GM12891 (cell line): ENCODE measurements around the gene TEX51.

Source experiments
- DNase-seq: peaks from one replicate; pipeline ENCODE4 v3.0.0; 2011; ENCODE audit warnings: low spot score; ENCODE audit not compliant: insufficient read length
- FAIRE-seq: peaks from 2 replicates; lab custom pipeline; 2011; peaks lifted over from hg19 to GRCh38; lab: Jason Lieb, UNC
- PAX5 ChIP-seq: IDR thresholded peaks from 2 replicates; pipeline ENCODE4 v1.6.1; 2011; ENCODE audit warnings: low read length, moderate library complexity, mild to moderate bottlenecking; ENCODE audit not compliant: insufficient read depth, severe bottlenecking
- POLR2A ChIP-seq: IDR thresholded peaks from 2 replicates; pipeline ENCODE4 v1.6.1; 2011; ENCODE audit warnings: low read depth, low read length, control low read depth
- POLR2AphosphoS5 ChIP-seq: IDR thresholded peaks from 2 replicates; pipeline ENCODE4 v1.6.1; 2011; ENCODE audit warnings: low read depth, low read length, control low read depth
- POU2F2 ChIP-seq: IDR thresholded peaks from 2 replicates; pipeline ENCODE4 v1.6.1; 2011; ENCODE audit warnings: low read depth, mild to moderate bottlenecking, control low read depth, low read length, moderate library complexity
- SPI1 ChIP-seq: IDR thresholded peaks from 2 replicates; pipeline ENCODE4 v1.6.1; 2011; ENCODE audit warnings: low read depth, low read length, control low read depth
- TAF1 ChIP-seq: IDR thresholded peaks from 2 replicates; pipeline ENCODE4 v1.6.1; 2011; ENCODE audit warnings: low read depth, low read length, control low read depth

TEX51 gene

DNA sequence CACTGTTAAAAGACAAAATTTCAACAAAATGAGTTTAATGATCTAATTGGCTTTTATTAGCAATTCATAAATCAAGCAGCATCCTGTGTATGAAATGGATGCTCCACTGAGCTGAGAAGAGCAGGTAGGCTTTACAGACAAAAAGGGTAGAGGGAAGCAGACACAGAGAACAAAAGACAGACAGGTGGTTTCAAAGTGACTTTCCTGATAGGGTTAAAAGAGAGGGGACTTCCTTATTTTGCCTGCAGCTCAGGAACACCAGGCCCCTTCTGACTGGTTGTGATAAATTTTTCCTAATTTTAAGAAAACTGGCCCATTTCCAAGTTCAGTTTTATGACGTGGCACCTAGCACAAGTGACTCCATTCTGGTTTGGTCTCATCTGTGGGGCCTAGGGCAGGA, 11.9 kb downstream of the TEX51 start:
- TF ChIP-seq POLR2AphosphoS5 = no peak
- no peak for TF ChIP-seq TAF1
- TF ChIP-seq SPI1 = no peak
- TF ChIP-seq POU2F2 = no peak
- no peak for TF ChIP-seq PAX5
- TF ChIP-seq POLR2A = no peak
- no peak for DNase-seq

DNA sequence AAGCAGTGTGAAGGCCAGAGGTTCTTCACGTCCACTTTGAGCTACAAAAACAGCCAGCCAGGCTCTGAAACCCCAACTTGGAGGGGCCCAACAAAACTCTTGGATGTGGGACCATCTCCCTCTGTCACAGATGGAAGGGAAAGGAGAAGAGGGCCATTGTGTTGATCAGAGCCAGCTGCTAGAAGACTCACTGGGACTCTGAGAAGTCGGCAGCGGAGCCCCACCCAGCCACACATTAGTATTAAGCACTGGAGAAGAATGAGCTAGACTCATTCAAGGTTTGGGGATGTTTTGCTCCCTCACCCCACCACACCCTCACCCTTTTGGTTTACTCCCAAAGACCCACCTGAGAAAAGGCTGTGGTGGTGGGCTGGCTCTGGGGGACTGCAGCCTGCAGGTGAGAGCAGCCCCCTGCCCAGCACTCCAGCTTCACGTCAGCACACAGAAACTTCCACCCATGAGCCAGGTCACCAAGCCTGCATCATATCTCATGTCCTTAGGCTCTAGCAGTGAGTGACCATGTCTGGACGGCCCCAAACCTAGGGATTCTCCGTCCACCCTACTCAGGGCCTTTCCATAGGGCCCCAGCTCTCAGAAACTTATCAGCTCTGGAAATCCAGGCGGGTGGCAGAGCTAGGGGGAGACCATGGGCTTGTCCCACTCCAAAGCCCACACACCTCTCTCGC, 12.6 kb downstream of the TEX51 start:
- TF ChIP-seq POLR2A (no peak), POU2F2 (no peak), SPI1 (no peak), TAF1 (no peak), POLR2AphosphoS5 (no peak), PAX5 (no peak)
- FAIRE-seq = no peak
- DNase-seq = no peak

More for the DNA sequence above, 11.9 kb downstream of the TEX51 start:
- FAIRE-seq = no peak

DNA sequence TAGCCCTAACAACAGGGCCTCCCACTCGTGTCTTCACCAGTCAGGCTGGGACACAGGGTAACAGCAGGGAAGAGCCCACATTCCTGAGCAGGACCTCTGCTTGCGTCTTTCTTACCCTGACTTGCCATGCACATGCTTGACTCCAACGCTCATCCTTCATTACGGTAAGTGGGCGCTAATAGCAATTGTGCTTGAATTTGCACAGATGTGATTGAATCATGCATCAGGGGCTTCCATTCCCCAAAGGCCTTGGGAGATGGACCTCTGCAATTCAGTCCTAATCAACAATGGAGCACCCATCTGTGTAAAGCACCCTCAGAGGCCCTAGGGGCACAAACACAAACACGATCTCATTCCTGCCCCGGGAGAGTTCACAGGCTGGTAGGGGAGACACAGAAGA, 13.5 kb downstream of the TEX51 start:
- TF ChIP-seq PAX5 = no peak
- TF ChIP-seq POLR2AphosphoS5 = no peak
- TF ChIP-seq TAF1 = no peak
- no peak for TF ChIP-seq POU2F2
- TF ChIP-seq POLR2A = no peak
- no peak for DNase-seq
- FAIRE-seq = no peak

DNA sequence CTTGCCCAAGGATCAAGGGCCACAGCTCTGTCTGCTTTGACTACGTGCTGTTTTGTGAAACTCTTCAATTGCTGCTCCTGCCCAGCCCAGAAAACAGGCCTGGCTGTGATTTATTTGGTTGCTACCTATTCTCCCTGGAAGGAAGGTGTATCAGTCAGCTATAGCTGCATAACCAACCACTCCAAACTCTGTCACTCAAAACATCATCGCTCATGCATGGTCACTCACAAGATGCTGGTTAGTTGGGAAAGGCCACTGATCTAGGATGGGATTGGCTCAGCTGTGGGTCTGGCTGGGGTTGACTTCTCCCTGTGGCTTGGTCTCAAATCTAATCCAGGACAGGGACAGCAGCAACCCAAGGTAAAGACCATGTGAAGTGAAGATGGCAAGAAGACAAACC, 14.6 kb downstream of the TEX51 start:
- no peak for TF ChIP-seq PAX5
- no peak for TF ChIP-seq POLR2AphosphoS5
- TF ChIP-seq POLR2A = no peak
- no peak for TF ChIP-seq TAF1
- TF ChIP-seq SPI1 = no peak
- TF ChIP-seq POU2F2 = no peak
- no peak for FAIRE-seq
- DNase-seq = no peak

DNA sequence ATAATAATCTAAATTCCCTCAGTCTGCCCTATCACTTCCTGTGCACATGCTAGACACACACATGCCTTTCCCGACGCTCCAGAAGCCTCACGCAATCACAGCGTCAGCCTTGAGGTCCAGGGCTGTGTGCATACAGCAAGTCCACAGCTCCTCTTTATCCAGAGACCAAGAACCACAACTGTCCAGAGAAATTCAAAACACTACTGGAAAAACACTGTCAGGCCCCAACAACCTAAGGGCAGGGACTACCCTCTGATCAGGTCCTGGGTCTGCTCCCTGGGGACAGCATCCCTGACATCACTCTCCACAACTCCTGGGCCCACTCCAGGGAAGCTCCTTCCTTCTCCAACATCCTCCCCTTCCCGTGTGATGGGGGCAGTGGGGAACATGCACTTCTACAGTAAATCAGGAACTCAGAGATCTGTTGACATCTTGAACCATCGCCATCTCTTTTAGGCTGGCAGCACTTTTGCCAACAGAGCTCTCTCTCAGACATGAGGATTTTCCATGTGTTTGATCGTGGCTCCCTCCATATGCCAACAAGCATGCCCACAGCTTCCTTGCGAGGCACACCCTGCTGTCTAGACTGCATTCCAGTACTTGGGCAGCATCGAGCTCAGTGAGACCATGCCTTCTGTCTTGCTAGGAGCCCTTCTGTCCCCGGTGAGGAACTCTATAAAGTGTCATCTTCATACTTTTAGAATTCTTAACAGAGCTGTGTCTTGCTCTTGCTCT, 15.4 kb downstream of the TEX51 start:
- FAIRE-seq (no peak), DNase-seq (no peak)
- TF ChIP-seq SPI1 (no peak), PAX5 (no peak), POU2F2 (no peak), TAF1 (no peak), POLR2A (no peak), POLR2AphosphoS5 (no peak)

DNA sequence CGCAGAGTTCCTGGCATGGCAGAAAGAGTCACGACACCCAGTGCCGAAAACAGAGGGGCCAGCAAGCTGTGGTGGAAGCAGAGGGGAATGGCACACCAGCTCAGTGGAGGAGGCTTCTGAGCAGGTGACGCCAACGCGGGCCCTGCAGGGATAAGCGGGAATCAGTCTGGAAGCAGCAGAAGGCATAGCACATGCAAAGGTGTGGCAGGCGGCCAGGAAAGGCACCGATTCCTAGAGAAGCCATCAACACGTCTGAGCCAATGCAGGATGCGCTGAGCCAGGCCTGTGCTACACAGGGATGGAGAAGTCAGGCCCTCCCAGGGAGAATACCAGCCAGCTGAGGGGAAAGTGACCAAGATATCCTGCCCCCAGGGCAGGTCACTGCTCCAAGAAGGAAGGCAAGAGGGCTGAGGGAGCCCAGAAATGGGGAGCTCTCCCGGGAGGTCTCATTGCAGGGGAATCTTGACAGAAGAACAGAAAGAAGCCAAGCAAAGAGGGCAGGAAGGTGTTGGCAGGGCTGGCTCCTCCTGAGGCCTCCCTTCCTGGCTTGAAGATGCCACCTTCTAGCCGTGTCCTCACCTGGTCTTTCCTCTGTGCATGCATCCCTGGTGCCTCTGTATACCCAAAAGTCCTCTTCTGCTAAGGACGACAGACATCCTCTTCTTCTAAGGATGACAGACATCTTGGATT, 16.3 kb downstream of the TEX51 start:
- TF ChIP-seq SPI1 = no peak
- FAIRE-seq (no peak), DNase-seq (no peak)

DNA sequence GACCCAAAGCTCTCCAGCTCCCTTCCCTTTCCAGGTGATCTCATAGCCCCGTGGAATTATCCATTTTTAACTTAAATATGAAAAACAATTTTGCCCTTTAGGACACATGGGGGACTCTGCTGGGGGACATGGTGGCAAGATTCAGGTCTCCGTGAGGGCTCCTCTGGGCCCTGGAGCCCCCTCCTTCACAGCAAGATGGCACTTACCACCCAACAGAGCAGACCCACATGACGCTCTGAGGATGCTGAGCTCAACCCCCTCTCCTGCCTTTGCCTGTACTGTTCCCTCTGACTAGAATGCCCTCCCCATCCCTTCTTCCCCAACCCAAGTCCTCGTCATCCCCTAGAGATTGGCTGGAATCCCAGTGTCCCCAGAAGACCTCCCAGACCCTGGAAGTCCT, 17.2 kb downstream of the TEX51 start:
- no peak for TF ChIP-seq PAX5
- TF ChIP-seq SPI1 = no peak
- no peak for TF ChIP-seq POLR2A
- no peak for TF ChIP-seq TAF1
- no peak for TF ChIP-seq POLR2AphosphoS5
- TF ChIP-seq POU2F2 = no peak
- DNase-seq (no peak), FAIRE-seq (no peak)

DNA sequence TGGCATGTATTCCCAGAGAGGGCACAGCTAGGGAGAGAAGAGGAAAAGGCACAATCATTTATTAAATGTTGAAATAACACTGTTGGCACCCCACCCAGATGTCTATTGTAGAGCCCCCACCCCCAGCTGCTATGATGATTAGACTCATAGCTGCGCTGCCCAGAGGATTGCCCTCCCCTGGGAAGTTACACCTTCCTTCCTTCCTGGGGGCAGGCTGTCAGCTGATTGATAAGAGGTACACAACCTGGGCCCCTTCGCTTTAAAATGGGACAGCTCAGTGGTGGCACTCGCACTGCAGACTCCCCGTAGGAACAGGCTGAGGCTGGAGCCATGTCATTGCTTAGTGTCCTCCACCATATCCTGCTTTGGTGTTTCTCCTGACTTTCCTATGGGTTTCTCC, 18.1 kb downstream of the TEX51 start:
- DNase-seq (no peak), FAIRE-seq (no peak)
- TF ChIP-seq SPI1 (no peak), TAF1 (no peak), POLR2A (no peak), POU2F2 (no peak), POLR2AphosphoS5 (no peak)

DNA sequence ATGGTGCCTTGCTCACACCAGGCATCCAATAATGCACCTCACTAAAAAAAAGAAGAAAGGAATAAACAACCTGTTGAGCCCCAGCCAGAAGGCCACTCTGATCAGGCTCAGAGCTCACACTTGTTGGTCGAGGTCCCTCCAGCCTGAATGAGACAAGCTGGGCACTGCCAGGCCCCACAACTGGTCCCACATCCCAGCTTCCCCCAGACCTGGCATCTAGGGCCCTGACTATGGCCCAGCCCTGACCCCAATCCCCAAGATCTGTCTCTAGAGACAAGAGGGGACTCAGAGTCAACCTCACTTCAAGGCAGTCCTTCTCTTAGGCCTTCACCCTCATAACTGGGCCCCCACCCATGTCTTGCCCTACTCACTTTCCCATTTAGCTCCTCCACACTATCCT, 22.4 kb downstream of the TEX51 start:
- no peak for TF ChIP-seq TAF1
- no peak for TF ChIP-seq SPI1
- TF ChIP-seq POLR2A = no peak
- no peak for TF ChIP-seq PAX5
- no peak for TF ChIP-seq POU2F2
- TF ChIP-seq POLR2AphosphoS5 = no peak
- DNase-seq (no peak), FAIRE-seq (no peak)
